B cell (primary cell): Measurements from ENCODE around the gene FAM120B.

Experiments used
- EZH2 ChIP-seq: IDR thresholded peaks from 2 replicates; pipeline ENCODE4 v1.6.1; 2012; ENCODE audit warnings: borderline replicate concordance, low read depth, mild to moderate bottlenecking, moderate library complexity, low read length; ENCODE audit not compliant: insufficient read depth, poor library complexity, severe bottlenecking
- TF ChIP-seq, protein P1 (sequence below): fragments of 200-600 bp; IDR thresholded peaks from one replicate; pipeline ENCODE4 v1.8.0; 2022; ENCODE audit warnings: antibody characterized with exemption, mild to moderate bottlenecking

DNA sequence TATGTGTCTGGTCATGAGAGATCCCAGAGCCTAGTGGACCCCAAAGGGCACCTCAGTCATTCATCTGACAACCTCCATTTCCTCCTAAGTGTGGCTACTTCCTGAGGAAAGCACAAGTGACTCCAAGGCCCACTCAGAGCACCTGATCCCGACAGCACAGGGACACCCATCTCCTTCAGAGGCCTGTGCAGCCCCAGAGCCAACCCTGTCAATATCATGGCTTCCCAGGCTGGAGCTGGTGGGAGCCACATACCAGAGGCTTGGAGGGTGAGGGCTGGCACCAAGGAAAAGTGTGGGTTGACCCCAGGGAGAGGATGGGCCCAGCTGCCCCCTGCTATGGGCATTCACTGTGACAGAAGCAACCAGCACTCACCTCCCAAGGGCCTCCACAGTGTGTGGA, 129.2 kb downstream of the FAM120B start:
- TF ChIP-seq, protein P1, sequence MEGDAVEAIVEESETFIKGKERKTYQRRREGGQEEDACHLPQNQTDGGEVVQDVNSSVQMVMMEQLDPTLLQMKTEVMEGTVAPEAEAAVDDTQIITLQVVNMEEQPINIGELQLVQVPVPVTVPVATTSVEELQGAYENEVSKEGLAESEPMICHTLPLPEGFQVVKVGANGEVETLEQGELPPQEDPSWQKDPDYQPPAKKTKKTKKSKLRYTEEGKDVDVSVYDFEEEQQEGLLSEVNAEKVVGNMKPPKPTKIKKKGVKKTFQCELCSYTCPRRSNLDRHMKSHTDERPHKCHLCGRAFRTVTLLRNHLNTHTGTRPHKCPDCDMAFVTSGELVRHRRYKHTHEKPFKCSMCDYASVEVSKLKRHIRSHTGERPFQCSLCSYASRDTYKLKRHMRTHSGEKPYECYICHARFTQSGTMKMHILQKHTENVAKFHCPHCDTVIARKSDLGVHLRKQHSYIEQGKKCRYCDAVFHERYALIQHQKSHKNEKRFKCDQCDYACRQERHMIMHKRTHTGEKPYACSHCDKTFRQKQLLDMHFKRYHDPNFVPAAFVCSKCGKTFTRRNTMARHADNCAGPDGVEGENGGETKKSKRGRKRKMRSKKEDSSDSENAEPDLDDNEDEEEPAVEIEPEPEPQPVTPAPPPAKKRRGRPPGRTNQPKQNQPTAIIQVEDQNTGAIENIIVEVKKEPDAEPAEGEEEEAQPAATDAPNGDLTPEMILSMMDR, result no peak
- no peak for TF ChIP-seq EZH2
